GM18861 (cell line): Measurements from ENCODE around the gene CCL28.
"Not testable (repeated sequence)": the region's sequence is repeated elsewhere in the genome, so short reads cannot be mapped to it uniquely, and the experiment has no call there.

Source experiments
- ATAC-seq: cut with Tn5 transposase; IDR thresholded peaks from one replicate; pipeline ENCODE4 v1.9.1; 2021; ENCODE audit not compliant: unreplicated experiment

The CCL28 gene, protein sequence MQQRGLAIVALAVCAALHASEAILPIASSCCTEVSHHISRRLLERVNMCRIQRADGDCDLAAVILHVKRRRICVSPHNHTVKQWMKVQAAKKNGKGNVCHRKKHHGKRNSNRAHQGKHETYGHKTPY

GRCh38 chr5:43412156-43412555 is at the start of gene CCL28:
Gene CCL28 (minus strand): TSS chr5:43412391. CDS start chr5:43412316, 75 bp downstream.
- no peak for ATAC-seq

DNA sequence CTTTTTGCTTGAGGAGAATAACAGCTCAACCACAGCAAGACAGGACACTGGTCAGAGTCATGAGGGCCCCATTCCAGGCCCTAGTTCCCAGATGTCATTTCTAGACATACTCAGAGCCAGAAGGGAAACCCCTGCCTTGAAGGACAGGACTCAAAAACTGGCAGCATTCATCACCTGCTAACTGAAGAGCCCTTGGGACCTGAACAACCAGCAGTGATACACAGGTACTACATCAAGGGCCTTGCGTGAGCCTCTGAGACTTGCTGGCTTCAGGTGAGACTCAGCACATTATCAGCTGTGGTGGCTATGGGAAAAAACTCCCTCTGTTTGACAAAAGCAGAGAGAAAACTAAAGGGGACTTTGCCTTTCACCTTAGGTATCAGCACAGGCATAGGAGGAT is 48.9 kb upstream of the CCL28 start:
- no peak for ATAC-seq

DNA sequence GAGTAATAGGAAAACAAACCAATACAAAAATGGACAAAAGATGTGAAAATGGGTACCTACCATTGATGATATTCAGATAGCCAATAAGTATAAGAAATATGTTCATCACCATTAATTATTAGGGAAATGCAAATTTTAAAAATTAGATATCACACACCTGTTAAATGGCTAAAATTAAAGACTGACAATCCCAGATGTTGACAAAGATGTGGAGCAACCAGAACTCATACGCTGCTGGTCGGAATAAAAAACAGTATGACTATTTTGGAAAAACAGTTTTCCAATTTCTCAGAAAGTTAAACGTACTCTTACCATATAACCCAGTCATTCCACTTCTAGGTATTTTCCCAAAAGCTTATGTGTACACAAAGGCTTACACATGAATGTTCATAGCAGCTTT is 44.4 kb upstream of the CCL28 start:
- no peak for ATAC-seq

DNA sequence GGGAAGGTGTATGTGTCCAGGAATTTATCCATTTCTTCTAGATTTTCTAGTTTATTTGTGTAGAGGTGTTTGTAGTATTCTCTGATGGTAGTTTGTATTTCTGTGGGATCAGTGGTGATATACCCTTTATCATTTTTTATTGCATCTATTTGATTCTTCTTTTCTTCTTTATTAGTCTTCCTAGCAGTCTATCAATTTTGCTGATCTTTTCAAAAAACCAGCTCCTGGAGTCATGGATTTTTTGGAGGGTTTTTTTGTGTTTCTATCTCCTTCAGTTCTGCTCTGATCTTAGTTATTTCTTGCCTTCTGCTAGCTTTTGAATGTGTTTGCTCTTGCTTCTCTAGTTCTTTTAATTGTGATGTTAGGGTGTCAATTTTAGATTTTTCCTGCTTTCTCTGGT is 29.4 kb upstream of the CCL28 start:
- ATAC-seq: not testable (repeated sequence)

DNA sequence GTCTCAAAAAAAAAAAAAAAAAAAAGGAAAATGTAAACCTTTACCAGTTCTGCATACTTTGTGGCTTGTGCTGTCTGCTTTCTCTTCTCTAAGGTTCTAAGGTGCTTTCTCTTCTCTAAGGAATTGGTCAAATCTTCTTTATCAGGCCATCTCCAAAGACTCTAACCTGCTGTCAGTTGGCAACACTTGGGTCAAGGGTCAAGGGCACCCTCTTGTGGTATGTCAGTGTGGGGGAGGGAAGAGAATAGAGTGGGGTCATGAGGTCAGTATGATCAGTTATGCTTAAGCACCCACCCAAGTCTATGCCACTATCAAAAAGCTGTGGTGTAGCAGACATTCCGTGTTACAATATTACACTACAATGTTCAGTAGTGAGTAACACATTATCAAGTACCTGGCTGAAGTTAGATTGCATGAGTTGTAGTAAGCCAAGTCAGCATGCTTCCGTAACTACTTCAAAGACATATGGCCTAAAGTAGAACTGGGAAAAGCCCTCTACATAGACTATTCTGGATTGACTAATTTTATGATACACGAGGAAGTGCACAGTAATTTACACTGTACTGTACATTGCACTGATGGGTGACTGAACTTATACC is 25.0 kb upstream of the CCL28 start:
- ATAC-seq: no peak

DNA sequence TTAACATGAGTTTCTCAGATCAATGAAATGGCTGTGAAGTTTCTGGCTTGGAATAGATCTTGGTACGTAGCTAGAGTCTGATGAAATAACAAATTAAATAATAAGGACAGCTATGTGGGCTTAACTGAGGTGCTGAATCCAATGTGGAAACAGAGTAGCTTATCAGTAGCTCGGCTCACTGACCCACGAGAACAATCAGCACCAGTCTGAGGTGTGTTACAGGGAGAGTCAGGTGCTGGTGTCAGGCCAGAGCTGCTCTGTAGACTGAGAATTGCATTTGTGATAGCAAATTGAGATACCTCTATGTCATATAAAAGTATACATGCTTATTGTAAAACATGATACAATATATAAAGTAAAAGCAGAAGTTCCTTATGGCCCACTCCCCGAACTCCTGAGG is 21.2 kb upstream of the CCL28 start:
- no peak for ATAC-seq

- ATAC-seq: no peak
Observed at GRCh38 chr5:43432486-43433375, 20.5 kb upstream of the CCL28 start.

- no peak for ATAC-seq
Observed at GRCh38 chr5:43429706-43430105, 17.5 kb upstream of the CCL28 start.

DNA sequence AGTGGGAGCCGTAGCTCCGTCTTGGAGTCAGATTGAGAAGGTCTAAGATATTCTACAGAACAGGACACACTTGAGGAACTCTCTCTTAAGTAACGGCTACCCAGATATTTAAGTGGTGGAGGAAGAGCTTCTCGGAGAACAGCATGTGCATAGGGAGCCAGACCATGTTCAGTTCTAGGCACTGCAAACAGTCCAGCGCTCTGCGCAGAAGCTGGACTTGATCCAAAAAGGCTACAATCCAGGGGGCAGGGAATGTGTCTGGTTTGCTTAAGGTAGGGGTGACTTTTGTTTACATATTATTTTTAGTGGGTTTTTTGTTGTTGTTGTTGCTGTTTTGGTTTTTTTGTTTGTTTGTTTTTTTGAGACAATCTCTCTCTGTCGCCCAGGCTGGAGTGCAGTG is 16.8 kb upstream of the CCL28 start:
- no peak for ATAC-seq

DNA sequence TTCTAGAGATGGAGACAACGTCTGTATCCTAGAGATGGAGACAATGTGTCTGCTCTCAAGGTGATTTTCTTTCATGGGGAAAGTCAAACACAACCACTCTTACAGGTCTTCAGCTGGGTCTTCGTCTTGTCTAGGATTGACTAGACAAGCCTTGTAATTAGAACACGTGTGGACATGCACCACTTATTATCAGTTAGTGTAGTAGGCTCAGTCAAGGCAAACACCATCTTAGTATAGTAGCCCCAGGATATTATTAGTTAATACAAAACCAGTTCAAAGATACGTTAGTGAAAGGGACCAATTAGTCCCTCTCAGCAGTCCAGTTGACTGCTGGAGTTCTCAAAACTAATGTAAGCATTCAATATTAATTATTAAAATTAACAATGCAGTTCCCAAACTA is 15.1 kb upstream of the CCL28 start:
- ATAC-seq: no peak

DNA sequence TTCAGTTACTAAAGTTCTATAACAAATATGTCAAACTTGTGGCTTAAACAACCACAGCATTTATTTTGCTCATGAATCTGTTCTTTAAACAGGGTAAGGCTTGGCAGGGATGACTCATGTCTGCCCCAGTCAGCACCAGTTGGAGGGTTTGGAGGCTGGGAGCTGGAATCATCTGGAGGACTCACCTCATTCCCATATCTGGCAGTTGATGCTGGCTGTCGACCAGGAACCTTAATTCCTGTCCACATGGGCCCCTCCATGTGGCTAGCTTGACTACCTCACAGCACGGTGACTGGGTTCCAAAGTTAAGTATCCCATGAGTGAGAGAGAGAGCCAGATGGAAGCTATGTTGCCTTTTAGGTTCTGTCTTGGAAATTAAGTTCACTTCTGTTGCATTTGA is 13.8 kb upstream of the CCL28 start:
- ATAC-seq: no peak

GRCh38 chr5:43423086-43423485 is 10.9 kb upstream of the CCL28 start:
- not testable (repeated sequence) for ATAC-seq

- no peak for ATAC-seq
Observed at GRCh38 chr5:43422143-43422542, 10.0 kb upstream of the CCL28 start.

DNA sequence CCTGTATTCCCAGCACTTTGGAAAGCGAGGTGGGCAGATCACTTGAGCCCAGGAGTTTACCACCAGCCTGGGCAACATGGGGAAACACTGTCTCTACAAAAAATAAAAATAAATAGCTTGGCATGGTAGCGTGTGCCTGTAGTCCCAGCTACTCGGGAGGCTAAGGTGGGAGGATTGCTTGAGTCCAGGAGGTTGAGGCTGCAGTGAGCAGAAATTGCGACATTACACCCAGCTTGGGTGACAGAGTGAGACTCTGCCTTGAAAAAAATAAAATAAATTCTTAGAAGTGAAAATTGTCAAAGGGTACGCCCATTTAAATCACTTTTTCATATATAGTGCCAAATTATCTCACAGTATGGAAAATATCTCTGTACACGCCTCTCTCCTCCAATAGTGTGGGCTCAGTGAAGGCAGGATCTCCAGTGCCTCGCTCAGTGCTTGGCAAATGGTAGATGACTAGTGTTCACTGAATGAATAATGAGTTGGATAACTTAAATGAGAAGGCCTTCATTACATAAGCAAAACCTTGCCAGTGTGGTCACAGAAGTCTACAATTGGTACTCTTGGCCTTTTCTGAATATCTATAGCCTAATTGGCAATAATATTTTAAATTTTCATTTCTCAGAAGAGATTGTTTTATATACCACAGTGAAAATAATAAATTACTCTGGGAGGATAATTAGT is 9.4 kb upstream of the CCL28 start:
- ATAC-seq: no peak

DNA sequence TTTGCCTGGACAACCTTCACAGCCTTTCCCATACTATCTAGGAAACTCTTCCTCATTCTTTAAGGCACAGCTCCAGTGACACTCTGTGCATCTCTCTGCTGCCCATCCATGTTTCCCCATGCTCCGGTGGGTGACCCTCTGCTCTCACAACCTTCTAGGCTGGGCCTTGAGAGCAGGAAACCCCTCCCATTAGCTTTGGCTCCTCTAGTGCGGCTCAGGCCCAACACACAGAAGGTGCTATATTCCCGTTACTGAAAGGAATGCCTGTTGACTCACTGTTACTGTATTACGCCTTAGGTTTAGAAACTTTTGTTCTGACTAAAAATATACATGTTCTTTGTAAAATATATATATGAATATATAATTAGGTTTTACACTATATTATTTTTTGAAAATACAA is 8.1 kb upstream of the CCL28 start:
- ATAC-seq: no peak

GRCh38 chr5:43418561-43418960 is 6.4 kb upstream of the CCL28 start:
- ATAC-seq: no peak

- no peak for ATAC-seq
Observed at GRCh38 chr5:43416803-43417394, 4.7 kb upstream of the CCL28 start.

GRCh38 chr5:43415935-43416802 is 4.0 kb upstream of the CCL28 start:
- ATAC-seq: no peak

- ATAC-seq: no peak
Observed at GRCh38 chr5:43413966-43414365, 1.8 kb upstream of the CCL28 start.

- ATAC-seq: no peak
Observed at GRCh38 chr5:43412644-43413043, 453 bp upstream of the CCL28 start.
